GM19395 (cell line): ENCODE results near the gene SLC6A18.
"Not testable (repeated sequence)": the region's sequence is repeated elsewhere in the genome, so short reads cannot be mapped to it uniquely, and the experiment has no call there.

Experiments used
- ATAC-seq: cut with Tn5 transposase; IDR thresholded peaks from one replicate; pipeline ENCODE4 v1.9.1; 2021; ENCODE audit warnings: mild to moderate bottlenecking, moderate library complexity; ENCODE audit not compliant: unreplicated experiment

The SLC6A18 gene

GRCh38 chr5:1249366-1250280, 24.4 kb downstream of the SLC6A18 start:
- ATAC-seq = no peak

- ATAC-seq = no peak
Observed at GRCh38 chr5:1251678-1252580, 26.7 kb downstream of the SLC6A18 start.

- ATAC-seq = no peak
Observed at GRCh38 chr5:1252681-1253080, 27.5 kb downstream of the SLC6A18 start.

- no peak for ATAC-seq
Observed at GRCh38 chr5:1253456-1254105, 28.4 kb downstream of the SLC6A18 start.

GRCh38 chr5:1254196-1254595, 29.0 kb downstream of the SLC6A18 start:
- no peak for ATAC-seq

GRCh38 chr5:1255081-1255561, 29.9 kb downstream of the SLC6A18 start:
- ATAC-seq = no peak

- ATAC-seq = no peak
Observed at GRCh38 chr5:1256776-1257175, 31.6 kb downstream of the SLC6A18 start.

GRCh38 chr5:1257363-1257762, 32.2 kb downstream of the SLC6A18 start:
- no peak for ATAC-seq

- ATAC-seq = no peak
Observed at GRCh38 chr5:1257841-1258240, 32.7 kb downstream of the SLC6A18 start.

- no peak for ATAC-seq
Observed at GRCh38 chr5:1259806-1260480, 34.8 kb downstream of the SLC6A18 start.

- ATAC-seq = no peak
Observed at GRCh38 chr5:1261643-1262042, 36.5 kb downstream of the SLC6A18 start.

GRCh38 chr5:1262381-1262780, 37.2 kb downstream of the SLC6A18 start:
- ATAC-seq = no peak

- no peak for ATAC-seq
Observed at GRCh38 chr5:1264211-1264610, 39.0 kb downstream of the SLC6A18 start.

- ATAC-seq = no peak
Observed at GRCh38 chr5:1265026-1265425, 39.8 kb downstream of the SLC6A18 start.

- no peak for ATAC-seq
Observed at GRCh38 chr5:1265461-1266455, 40.6 kb downstream of the SLC6A18 start.

- ATAC-seq = no peak
Observed at GRCh38 chr5:1266791-1267190, 41.6 kb downstream of the SLC6A18 start.

GRCh38 chr5:1267464-1267863, 42.3 kb downstream of the SLC6A18 start:
- ATAC-seq = not testable (repeated sequence)

GRCh38 chr5:1268056-1268455, 42.9 kb downstream of the SLC6A18 start:
- ATAC-seq = no peak

GRCh38 chr5:1268666-1269065, 43.5 kb downstream of the SLC6A18 start:
- no peak for ATAC-seq
